ENCODE measurements around the gene DMD.

The DMD gene

DNA sequence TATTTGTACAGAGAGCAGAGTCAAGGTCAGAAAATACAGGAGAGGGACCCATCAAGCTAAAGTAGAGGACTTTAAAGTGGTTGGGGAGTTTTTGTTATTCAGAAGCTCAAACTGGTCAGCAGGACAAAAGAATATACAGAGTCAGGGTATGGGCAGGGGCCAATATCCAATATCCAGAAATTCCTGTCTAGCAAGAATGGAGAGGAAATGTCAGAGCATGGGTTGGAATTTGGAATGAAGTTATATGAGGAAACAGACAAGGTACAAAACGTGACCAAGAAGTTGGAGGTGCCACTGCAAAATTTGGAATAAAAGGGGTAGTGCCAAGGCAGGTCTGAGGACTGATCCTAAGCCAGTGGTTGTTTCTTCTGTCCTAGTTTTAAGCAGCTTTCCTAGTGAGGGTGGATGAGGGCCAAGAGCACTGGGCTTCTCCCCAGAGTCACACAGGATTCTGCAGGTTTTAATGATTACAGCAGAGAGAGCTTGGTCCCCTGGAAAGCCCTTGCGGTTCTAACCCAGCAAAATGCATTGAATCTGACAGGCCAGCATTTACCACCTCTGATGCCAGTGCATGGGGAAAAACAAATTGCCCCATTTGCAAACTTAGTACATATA lies 1834.8 kb downstream of the DMD start:
- DNase-seq, result no peak

DNA sequence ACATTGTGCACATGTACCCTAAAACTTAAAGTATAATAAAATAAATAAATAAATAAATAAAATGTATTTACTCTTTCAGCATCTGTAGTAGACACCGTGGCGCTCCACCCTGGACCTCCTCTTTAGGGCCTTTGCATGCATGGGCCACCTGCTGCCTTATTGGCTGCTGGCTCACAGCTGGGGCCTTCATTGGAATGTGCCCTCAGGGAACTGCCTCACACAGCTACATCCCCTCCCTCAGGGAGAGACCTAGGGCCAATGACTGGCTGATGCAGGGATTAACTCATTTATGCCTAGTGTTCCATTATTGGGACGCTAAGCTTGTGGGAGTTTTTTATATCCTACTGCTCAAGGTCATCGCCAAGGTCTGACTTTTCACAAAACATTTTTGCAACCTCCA lies 1836.6 kb downstream of the DMD start:
- no peak for DNase-seq

DNA sequence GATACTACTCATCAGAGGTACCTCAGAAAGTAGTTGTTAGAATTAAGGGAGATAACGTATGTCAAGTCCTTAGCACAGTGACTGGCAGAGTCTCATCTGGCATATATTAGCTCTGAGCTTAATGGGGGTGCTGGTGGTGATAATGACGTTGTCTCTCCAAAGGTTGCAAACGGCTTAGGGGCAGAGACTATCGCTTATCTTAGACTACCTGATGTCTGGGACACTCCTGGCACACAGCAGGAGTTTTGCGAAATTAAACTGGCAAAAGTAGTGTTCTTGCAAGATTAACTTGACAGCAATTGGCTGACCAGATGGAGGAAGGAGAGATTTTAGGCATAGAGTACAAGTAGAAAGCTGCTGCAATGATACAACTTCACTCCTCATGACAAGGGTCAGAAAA lies 1839.4 kb downstream of the DMD start:
- no peak for DNase-seq

DNA sequence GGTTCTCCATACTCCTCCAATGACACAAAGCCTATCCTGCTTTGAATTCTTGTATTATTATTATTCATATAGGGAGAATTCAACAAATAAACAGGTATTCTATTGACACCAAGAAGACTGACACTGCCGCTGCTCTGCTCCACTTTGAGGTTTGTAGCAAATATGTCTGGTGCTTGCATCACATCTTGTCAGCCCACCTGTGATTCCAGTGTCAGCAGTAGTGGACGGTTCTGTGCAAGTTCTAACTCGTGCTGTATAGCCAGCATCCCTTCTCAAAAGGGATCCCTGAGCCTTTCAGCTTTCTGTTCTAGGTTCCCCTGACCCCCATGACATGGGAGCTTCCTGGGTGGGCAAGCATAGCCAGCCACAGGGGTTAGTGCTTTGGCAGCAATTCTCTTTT lies 1843.5 kb downstream of the DMD start:
- DNase-seq, result no peak

DNA sequence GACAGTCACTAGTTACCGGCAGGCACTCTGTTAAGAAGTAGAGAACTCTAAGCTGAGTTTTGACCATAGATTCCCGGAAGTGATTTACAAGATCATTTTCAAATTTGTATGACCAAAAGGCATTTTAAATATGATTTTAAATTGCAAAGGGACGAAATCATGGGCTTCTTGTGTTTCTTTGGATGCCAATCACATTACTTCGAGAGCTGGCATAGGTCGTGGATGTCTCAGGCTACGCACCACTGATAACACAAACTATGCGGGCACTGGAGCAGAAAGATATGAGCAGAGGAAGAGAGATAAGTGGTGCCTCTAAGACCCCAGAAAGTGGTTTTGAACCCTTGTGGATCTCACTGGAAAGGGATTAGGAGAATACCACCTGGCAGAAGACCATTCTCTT lies 1845.3 kb downstream of the DMD start:
- no peak for DNase-seq

DNA sequence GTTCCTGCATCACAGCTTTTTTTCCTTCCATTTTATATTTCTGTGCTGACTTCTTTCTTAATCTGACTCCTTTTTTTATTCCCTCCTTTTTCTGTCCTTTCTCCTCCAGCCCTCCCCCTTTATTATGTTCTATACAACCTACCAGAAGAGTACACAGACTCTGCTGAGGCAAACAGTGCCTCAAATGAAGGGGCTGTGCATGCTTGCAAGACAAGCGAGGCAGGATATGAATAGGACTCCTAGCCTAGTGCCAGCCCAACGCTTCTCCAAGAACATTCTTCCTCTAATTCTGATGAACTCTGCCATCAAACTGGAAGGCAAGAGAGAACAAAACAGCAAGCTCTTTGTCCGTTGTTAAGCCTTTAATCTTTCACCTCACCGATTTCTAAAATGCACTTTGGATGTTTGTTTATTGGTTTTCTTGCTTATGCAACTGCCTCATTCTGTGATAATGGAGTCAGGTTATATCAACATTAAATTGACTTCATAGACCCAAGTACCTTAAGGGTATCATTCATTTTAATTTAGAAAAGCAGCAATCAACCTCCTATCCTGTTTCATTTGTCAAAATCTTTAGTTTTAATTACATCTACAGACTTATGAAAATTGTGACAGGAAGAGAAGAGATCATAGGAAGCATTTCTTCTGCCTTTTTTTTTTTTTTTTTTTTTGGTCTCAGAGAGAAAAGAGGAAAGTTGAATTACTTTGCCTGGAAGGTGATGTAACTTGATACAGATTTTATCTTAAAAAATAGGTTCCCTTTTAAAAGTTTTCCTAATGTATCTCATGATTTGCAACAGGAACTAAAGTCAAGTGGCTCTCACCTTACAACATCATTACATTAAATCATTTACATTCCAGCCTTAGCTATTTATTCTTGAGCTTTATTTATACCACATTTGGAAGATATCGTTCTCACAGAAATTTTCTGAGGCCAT lies 1854.8 kb downstream of the DMD start:
- DNase-seq, result no peak

DNA sequence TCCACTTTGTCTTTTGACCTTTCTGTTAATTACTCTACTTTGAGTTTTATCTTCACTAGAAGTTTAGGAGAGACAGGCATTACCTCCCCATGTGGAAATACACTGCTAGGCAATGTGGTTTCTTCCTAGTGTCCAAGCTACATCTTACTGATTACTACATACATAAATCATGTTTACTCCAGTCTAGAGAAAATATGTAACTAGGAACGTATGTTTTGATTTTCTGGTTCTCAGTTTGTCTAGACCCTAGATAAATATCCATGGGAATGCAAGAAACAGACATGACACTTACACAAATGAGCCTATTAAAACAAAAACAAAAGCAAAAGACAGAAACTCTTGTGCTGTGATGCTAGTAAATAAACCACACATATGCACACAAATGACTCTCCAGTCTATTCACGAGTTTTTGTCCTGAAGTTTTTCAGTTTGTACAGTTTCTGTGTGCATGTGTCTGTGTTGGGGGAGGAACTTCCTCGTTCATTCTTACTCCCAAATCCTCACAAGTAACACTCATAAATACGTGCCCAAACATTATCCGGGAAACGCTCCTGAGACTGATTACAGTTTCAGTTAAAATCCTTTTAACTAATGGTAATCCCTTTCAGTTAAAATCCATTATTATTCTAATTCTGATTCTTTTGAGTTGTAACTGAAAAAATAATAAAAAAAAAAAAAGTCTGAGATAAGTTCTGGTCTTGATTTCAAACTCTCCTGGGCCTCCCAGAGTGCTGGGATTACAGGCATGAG lies 1856.0 kb downstream of the DMD start:
- no peak for DNase-seq

DNA sequence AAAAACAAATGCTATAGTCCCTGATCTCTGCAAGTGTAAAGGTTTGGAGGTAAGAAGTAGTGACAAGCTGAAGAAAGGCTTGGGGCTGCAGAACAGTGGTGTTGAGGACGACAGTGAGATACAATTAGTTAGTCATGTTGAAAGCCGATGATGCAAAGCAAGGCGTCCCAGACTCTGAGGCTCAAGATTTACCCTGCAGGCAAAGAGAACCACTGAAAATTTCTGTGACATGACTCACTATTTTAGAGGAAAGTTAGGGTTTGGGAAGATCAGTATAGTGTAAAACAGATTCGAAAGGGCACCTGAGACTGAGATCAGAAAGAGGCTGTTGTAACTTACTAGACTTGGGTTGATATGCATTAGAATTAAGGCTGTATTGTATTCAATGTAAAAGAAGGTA lies 1858.3 kb downstream of the DMD start:
- DNase-seq, result no peak

DNA sequence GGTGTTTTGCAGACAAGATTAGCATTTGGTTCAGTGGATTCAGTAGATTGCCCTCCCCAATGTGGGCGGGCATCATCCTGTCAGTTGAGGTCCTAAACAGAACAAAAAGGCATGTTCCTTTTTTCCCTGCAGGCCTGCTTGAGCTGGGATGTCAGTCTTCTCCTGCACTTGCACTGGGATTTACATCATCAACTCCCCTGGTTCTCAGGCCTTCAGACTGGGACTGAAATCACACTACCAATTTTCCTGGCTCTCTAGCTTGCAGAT lies 1860.6 kb downstream of the DMD start:
- no peak for DNase-seq

DNA sequence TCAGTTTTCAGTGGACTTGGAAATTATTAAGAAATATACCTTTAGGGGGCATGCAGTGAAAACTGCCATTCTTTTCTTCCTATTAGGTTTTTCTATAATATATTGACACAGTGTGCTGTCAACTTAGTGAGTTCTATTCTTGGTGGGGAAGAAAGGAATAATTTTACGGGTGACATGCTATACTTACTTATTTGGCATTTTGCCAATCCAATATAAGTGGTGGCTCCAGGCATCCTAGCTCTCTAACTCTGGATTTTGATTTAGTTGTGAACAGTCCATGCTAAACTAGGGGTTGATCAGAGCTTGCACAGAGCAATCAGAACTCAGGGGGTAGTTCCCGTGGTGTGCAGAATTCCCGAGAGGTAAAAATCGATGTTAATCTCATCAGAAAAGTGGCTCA lies 1861.8 kb downstream of the DMD start:
- no peak for DNase-seq

DNA sequence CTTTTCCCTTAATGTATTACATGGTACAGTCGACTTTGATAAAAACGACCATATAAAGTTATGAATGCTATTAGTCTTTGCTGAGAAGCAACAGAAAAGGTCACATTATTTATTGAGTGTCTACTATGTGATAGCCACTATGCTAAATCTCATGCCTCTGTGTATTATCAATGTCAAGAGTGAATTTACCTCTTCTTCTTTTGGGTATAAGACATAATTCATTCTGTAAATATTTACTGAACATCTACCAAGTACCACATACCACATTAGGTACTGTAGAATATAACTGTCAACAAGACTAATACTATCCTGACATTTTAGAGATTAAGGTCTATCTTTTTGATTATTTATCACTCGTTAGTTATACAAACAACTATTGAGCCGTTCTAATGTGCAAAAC lies 1870.8 kb downstream of the DMD start:
- no peak for DNase-seq

DNA sequence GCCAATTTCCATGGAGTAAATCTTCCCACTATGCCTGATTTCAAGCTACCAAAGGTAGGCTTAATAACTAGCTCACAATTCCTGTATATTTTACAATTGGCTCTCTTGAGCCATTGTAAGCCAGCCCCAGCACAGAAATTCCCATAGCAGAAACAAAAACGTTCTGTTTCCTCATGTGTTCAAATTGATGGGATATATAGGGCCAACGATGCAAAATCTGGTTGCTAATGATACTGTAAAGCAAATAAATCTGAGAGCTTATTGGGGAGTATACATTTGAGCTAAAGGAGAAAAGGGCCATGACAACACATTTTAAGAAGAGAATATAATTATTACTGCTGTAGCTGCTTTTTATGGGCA lies 1872.4 kb downstream of the DMD start:
- no peak for DNase-seq

DNA sequence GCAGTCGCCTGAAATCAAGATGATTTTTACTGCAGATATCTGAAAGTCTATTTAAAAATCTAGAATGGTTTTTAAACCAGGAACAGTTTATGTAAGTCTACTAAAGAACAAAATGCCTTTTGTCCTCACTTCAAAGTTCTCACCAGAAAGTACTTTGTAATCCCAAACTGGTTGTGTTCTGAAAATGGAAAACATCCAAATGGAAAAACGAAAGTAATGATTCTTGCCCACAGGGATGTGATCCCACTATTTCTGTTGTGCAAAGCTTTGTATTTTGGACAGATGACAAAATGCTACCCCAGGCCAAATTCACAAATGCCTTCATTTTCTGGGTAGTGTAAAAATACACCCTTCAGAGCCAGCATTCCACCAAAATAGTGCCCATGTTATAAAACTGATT lies 1874.0 kb downstream of the DMD start:
- no peak for DNase-seq

DNA sequence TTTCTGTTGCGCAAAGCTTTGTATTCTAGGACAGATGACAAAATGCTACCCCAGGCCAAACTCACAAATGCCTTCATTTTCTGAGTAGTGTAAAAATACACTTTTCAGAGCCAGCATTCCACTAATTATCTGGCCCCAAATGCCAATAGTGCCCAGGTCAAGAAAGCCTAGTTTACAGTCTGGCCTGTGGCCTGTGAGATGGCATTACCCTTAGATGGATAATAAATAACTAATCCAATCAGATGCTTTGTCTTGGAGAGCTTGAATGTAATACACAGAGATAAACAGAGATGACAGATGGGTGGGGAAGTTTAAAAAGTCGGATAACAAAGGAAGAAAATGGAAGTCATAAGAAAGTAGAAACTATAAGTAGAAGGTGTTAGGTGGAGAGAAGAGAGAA lies 1874.9 kb downstream of the DMD start:
- no peak for DNase-seq

DNA sequence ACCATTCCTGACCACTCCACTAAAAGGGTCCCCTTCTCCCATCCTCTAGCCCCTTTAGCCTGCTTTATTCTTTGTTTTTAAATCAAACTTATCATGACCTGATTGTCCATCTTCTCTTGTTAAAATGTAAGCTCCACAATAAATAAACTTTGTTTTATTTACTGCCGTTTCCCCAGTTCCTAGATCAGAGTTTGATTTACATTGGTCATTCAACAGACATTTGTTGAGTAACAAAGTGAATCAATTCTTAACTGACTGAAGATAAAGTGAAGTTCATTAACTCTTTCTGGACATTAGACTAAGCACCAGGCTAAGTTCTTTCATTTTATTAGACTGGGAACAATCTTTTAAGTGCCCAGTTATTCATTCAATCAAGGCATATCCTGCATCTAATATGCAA lies 1876.4 kb downstream of the DMD start:
- no peak for DNase-seq

DNA sequence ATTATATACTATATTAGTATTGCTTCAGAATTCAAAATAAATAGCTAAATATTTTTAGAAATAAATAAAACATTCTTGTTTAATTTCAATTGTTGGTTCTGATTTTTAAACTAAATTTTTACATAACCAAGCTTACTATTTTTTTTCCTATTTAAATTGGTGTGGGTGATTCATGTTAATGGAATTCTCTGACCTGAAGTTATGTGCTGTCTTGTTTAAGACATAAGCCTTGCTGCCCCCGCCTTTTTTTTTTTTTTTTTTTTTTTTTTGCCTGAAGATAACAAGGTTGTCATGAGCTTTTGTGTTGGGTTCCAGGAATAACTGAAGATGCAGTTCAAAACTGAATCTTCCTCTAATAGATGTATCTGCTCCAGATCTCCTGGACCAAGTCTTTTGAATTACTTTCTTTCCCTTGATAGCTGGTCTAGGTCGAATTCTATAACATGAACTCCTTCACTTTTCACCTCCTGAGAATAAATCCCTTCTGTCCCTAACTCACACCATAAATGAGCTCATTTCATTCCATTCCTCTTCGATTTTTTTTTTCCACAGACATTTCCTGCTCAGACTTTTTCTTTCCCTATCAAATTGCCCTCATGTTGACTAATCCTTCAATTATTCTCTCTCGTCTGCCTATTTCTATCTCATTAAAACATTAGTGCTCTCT lies 1878.1 kb downstream of the DMD start:
- DNase-seq, result no peak

DNA sequence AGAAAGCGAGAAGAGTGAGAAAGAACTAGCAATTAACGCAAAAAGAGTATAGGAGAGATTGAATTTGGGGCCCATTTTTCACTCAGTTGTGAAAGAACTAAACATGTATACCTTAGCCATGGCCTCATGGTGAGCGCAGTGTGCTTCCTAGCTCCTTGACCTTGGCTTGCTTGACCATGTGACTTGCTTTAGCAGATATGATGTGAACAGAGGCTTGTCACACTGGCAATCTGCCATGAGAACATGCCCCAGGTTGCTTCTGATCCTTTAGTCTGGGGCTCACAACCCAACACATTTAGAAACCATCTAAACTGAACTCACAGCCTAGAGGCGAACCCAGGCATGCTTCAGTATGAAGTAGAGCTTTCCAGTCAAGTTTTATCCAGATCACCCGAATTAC lies 1879.4 kb downstream of the DMD start:
- DNase-seq, result no peak

DNA sequence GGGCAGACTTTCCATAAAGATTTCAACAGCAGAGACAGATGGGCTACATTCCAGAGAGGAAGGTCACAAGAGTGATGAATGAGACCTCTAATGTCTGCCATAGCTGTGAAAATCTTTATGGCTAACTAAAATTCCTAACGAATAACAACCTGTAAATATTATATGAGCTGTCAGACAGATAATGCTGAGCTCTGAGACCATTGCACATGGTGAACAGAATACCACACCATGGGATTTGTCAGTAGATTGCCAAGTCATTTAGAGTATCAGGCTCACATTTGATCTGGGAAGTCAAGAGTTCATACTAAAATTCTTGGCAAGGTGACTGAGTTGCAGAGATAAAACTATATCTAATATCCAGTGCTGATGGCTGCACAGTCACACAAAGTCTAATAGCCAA lies 1880.3 kb downstream of the DMD start:
- DNase-seq, result no peak

DNA sequence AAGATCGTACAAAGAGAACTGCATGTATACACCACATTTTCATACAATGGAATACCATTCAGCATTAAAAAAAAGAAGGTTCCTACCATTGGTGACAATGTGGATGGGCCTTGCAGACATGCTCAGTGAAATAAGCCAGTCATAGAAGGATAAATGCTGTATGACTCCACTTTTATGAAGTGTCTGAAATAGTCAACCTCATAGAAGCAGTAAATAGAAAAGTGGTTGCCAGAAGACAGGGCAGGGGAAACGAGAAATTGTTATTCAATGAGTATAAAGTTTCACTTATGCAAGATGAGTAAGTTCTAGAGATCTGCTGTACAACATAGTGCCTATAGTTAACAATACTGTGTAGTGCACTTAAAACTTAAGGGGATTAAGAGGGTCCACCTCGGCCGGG lies 1882.1 kb downstream of the DMD start:
- no peak for DNase-seq

DNA sequence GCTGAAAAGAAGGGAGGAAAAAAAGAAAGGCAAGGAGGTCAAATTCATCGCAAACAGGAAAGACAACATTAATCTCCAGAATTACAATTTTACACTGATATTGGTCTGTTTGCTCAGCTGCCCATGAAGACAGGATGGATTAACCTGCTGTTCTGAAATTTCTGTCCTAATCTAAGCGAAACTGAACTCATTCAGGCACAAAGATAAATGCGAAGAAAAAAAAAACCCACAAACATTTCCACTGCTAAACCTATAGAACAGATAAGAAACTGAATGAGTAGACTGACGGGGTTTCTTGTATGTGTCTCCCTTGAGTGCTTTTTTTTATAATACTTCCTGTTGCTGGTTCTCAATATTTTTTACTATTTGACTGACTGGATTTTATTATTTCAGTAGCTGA lies 1887.7 kb downstream of the DMD start:
- no peak for DNase-seq

DNA sequence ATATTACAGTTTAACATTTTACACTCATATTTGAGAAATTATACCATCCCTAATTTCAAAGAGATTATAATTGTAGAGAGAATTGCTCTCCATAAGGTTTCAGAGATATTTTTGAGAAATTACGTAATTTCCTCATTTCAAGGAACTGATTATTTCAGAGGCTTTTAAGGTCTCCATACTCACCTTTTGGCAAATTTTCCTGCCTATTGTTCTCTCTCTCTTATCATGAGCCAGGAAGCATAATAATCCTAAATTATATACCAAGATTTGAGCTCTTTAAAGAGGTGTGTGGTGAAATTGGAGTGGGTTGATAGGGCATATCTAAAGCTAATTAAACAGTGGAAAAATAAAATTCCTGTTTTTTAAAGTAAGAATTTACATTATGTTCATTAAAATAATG lies 1890.6 kb downstream of the DMD start:
- DNase-seq, result no peak

DNA sequence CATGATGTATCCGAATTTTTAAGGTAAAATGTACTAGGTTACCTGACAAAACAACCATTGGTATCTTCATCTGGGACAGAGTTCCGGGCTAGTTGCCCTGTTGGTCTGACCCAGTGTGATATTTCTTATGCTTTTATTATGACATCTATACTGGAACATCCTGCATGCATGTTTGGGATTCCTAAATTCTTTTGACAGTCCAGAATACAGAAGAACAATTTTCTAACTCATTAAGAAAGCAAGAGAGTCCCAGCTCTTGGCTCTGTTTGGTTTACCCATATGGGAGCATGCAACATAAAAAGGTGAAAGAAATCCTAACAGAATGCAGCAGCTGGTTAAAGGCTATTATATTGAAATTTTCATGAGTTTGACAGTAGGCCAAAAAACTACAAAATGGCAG lies 1891.8 kb downstream of the DMD start:
- no peak for DNase-seq

DNA sequence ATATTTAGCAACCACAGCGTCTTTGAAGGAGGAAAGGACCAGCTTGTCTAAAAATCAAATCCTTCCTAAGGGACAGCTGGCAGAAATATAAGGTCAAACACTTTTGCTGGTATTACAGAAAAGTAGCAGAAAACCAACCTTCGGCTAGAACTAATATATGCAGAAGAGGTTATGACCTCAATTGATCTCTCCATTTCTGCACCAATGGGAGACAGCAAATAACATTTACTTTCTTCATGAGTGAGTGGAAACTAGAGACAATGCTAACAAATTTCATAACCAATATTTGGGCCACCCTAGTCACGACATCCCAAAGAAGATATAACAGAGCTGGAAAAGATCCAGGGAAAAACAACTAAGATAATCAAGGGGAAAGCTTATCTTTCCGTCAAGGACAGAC lies 1892.5 kb downstream of the DMD start:
- no peak for DNase-seq

Data from CD4-positive, alpha-beta T cell treated with Interferon gamma for 1 hour (primary cell).